A549 (cell line): ENCODE data around the gene AKR1C8. TPM values are rescaled to one million over a fixed set of nuclear protein-coding genes. Genes with fewer than 3 reads are reported as not detected.
"Not testable (repeated sequence)": the region's sequence is repeated elsewhere in the genome, so short reads cannot be mapped to it uniquely, and the experiment has no call there.

Source experiments
- ATAC-seq, 2 experiments: fragments of 200-7000 bp in 1 of 2; fragments of >200 bp in 1 of 2; cut with Nextera tagmentation in 1 of 2; cut with Tn5 transposase in 1 of 2; 3 replicates each; pipeline versions ENCODE4 v1.8.0 to v1.9.1; 2018 to 2020; ENCODE audit warnings: mild to moderate bottlenecking in 1 of 2, moderate library complexity in 1 of 2
- CTCF ChIA-PET: fragments of 300-600 bp; sonication (Branson Sonifier 250); formaldehyde crosslinking; extraction: SDS; loops from one replicate; lab custom pipeline; 2021; ENCODE audit warnings: antibody characterized with exemption, inconsistent platforms; lab: Yijun Ruan, JAX
- POLR2A ChIA-PET: fragments of 350-600 bp; formaldehyde crosslinking; extraction: SDS; loops from one replicate; lab custom pipeline; 2021; ENCODE audit warnings: antibody characterized with exemption, inconsistent platforms; lab: Yijun Ruan, JAX
- DNase-seq, 2 experiments: peaks; one replicate each; pipeline versions ENCODE4 v3.0.0 to v3.0.0-alpha.2; 2011 to 2016; ENCODE audit warnings: low read depth in 1 of 2, low spot score in 1 of 2
- FAIRE-seq: peaks from 2 replicates; lab custom pipeline; 2011; peaks lifted over from hg19 to GRCh38; lab: Jason Lieb, UNC
- H3K27ac ChIP-seq, 2 experiments: fragments of >200 bp; sonication (Bioruptor Twin); formaldehyde crosslinking; 3 replicates each; pipeline ENCODE4 v1.5.1; 2016 to 2017
- H3K4me1 ChIP-seq: fragments of >200 bp; sonication (Bioruptor Twin); formaldehyde crosslinking; 3 replicates; pipeline ENCODE4 v1.6.1; 2016
- H3K4me2 ChIP-seq: fragments of >200 bp; sonication (Bioruptor Twin); formaldehyde crosslinking; 3 replicates; pipeline ENCODE4 v1.6.1; 2016
- H3K4me3 ChIP-seq: fragments of >200 bp; sonication (Bioruptor Twin); formaldehyde crosslinking; 3 replicates; pipeline ENCODE4 v1.5.1; 2016
- H3K9me3 ChIP-seq: fragments of >200 bp; sonication (Bioruptor Twin); formaldehyde crosslinking; 3 replicates; pipeline ENCODE4 v1.6.1; 2016
- BCL3 ChIP-seq: fragments of >200 bp; sonication (Bioruptor Twin); formaldehyde crosslinking; IDR thresholded peaks from 3 replicates; pipeline ENCODE4 v1.6.1; 2016
- CBX8 ChIP-seq: fragments of 200-600 bp; sonication (generic); IDR thresholded peaks from 2 replicates; pipeline ENCODE4 v1.6.1; 2016
- CEBPB ChIP-seq, 2 experiments: fragments of >200 bp in 1 of 2; sonication (Bioruptor Twin) in 1 of 2; formaldehyde crosslinking in 1 of 2; IDR thresholded peaks; 2 replicates each; pipeline ENCODE4 v1.6.1; 2012 to 2016
- E2F6 ChIP-seq: IDR thresholded peaks from 2 replicates; pipeline ENCODE4 v1.6.1; 2012; ENCODE audit warnings: low read depth, borderline replicate concordance
- EP300 ChIP-seq, 2 experiments: fragments of >200 bp; sonication (Bioruptor Twin); formaldehyde crosslinking; IDR thresholded peaks; 2 replicates in 1 of 2; 3 replicates in 1 of 2; pipeline ENCODE4 v1.6.1; 2016 to 2017
- GATA3 ChIP-seq: IDR thresholded peaks from 2 replicates; pipeline ENCODE4 v1.6.1; 2012; ENCODE audit warnings: borderline replicate concordance
- HDAC2 ChIP-seq: fragments of 200-600 bp; sonication (generic); IDR thresholded peaks from 2 replicates; pipeline ENCODE4 v1.6.1; 2016
- HMGXB4 ChIP-seq: fragments of 250-450 bp; sonication (Bioruptor Pico); IDR thresholded peaks from 2 replicates; pipeline ENCODE4 v1.5.0; 2021; ENCODE audit warnings: mild to moderate bottlenecking, moderate library complexity, borderline replicate concordance
- MAZ ChIP-seq: fragments of 150-350 bp; IDR thresholded peaks from 2 replicates; pipeline ENCODE4 v1.6.1; 2014; ENCODE audit warnings: antibody characterized with exemption, low read depth, low read length, borderline replicate concordance
- NPAS2 ChIP-seq: fragments of 250-450 bp; sonication (Bioruptor Pico); IDR thresholded peaks from 2 replicates; pipeline ENCODE4 v1.8.0; 2022; ENCODE audit warnings: mild to moderate bottlenecking, moderate library complexity, borderline replicate concordance
- NR3C1 ChIP-seq: fragments of >200 bp; sonication (Bioruptor Twin); formaldehyde crosslinking; IDR thresholded peaks from 3 replicates; pipeline ENCODE4 v1.6.1; 2017
- RCOR1 ChIP-seq: fragments of 150-350 bp; IDR thresholded peaks from 2 replicates; pipeline ENCODE4 v1.6.1; 2014; ENCODE audit warnings: antibody characterized with exemption, low read length, low read depth
- TFCP2L1 ChIP-seq: fragments of 250-450 bp; sonication (Bioruptor Pico); IDR thresholded peaks from 2 replicates; pipeline ENCODE4 v1.5.0; 2021; ENCODE audit warnings: mild to moderate bottlenecking
- TP53 ChIP-seq: fragments of 250-450 bp; sonication (Bioruptor Pico); IDR thresholded peaks from 2 replicates; pipeline ENCODE4 v1.5.0; 2021; ENCODE audit warnings: mild to moderate bottlenecking, moderate library complexity
- ZC3H11A ChIP-seq: fragments of 450-650 bp; IDR thresholded peaks from 2 replicates; pipeline ENCODE4 v1.6.1; 2014; ENCODE audit warnings: antibody characterized with exemption, mild to moderate bottlenecking
- WGBS: methylation state at CpG from one replicate; pipeline ENCODE4 v1.1.6; 2017; ENCODE audit errors: missing lambda C conversion rate; 5-methylcytosine and 5-hydroxymethylcytosine counted together
- polyA plus RNA-seq, 4 experiments: library from polyadenylated mRNA; depleted of rRNA in 3 of 4; stranded (reverse); fragments of >200 nt; fragmentation: RNase III in 1 of 4; extraction: RNeasy Plus Mini Kit Qiagen cat#74134 plus additional on column Dnase treatment in 1 of 4; gene quantifications; 2 replicates in 3 of 4; 3 replicates in 1 of 4; pipeline ENCODE4 v1.2.3, GENCODE V29; 2011 to 2017

The AKR1C8 gene
- polyA plus RNA-seq, 2 of the 4 experiments (the other 2 are of a cell fraction): 0.10 to 0.62 TPM

DNA sequence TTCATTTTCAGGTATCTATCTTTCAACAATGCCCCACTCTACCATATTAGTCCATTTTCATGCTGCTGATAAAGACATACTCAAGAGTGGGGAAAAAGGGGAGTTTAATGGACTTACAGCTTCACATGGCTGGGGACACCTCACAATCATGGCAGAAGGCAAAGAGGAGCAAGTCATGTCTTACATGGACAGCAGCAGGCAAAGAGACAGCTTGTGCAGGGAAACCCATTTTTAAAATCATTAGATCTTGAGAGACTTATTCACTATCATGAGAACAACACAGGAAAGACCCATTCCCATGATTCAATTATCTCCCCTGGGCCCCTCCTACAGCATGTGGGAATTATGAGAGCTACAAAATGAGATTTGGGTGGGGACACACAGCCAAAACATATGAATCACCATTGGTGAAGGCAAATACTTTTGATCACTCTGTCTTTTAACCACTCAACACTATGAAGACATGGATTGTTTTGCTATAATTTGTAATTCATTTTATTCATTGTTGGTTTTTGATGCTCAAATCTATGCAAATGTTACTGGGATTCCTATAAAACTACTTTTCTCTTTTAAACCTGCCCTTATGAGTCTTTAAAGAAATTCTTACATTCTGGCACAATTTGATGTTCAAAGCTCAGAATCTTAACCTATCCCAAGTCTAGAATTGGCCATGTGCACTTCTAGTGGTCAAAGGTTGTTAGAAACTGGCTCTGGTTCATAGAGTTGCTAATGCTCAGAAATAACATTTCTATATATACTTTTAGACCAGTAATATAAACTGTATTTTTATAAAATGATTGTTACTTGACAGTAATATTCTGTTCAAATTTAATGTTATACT lies 27.0 kb upstream of the AKR1C8 start:
- no peak for TF ChIP-seq RCOR1
- no peak for TF ChIP-seq ZC3H11A
- TF ChIP-seq HMGXB4 (CRISPR knock-in tag): no peak
- TF ChIP-seq NR3C1: no peak
- TF ChIP-seq MAZ: no peak
- TF ChIP-seq HDAC2: no peak
- TF ChIP-seq GATA3: no peak
- no peak for TF ChIP-seq TFCP2L1 (CRISPR knock-in tag)
- TF ChIP-seq CBX8: no peak
- TF ChIP-seq E2F6: no peak
- no peak for TF ChIP-seq NPAS2
- no peak for TF ChIP-seq EP300 (IDR thresholded peaks at IDR 0.05)
- no peak for TF ChIP-seq BCL3
- no peak for TF ChIP-seq CEBPB (IDR thresholded peaks at IDR 0.05)
- Histone ChIP-seq H3K9me3 (peaks cover 10% of the 10 kb centered on the region), H3K4me2 (no peak overlapping the region), H3K4me1 (no peaks in the 10 kb centered on the region), H3K27ac (no peak overlapping the region), H3K4me3 (no peak overlapping the region)
- DNase-seq: peak in 1 of 2 experiments; percentile 12
- no peak for ATAC-seq
- CTCF ChIA-PET: interaction anchor here (1.5 kb wide), 1 partner anchor 48 kb away, joined by 5 read pairs; no protein-coding TSS in a partner anchor
- POLR2A ChIA-PET: no interaction called here
- FAIRE-seq: no peak

DNA sequence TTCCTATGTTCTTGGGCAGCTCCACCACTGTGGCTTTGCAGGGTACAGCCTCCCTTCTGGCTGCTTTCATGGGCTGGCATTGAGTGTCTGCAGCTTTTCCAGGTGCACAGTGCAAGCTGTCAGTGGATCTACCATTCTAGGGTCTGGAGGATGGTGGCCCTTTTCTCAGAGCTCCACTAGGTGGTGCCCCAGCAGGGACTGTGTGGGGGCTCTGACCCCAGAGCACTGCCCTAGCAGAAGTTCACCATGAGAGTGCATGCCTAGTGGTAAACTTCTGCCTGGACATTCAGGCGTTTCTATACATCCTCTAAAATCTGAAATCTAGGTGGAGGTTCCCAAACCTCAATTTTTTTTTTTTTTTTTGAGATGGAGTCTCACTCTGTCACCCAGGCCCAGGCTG lies 25.3 kb upstream of the AKR1C8 start:
- not testable (repeated sequence) for H3K9me3 ChIP-seq, H3K4me1 ChIP-seq, H3K4me2 ChIP-seq, FAIRE-seq, H3K27ac ChIP-seq, H3K4me3 ChIP-seq
- ChIA-PET CTCF (interaction anchor here (0.6 to 1.3 kb wide), 2 partner anchors 24 to 615 kb away, joined by 3 read pairs; no protein-coding TSS in a partner anchor), POLR2A (interaction anchor here (0.7 kb wide), 1 partner anchor 82 kb away, joined by 3 read pairs; no protein-coding TSS in a partner anchor)
- ATAC-seq: 0 out of 6 replicates have a peak, but pooled peaks of 1 of the 2 experiments have one; percentile 30
- peak in 1 of 2 experiments; percentile 13 for DNase-seq
- 91% methylated on average over 1 of the region's 1 CpG for WGBS

- H3K4me2 ChIP-seq, H3K4me1 ChIP-seq, H3K27ac ChIP-seq, DNase-seq, POLR2A ChIA-PET, FAIRE-seq, H3K4me3 ChIP-seq, ATAC-seq, H3K9me3 ChIP-seq: not testable (repeated sequence)
- CTCF ChIA-PET: interaction anchor here (0.6 to 1.3 kb wide), 2 partner anchors 24 to 615 kb away, joined by 3 read pairs; no protein-coding TSS in a partner anchor
- 93% methylated on average over 1 of the region's 1 CpG for WGBS
These were observed 24.8 kb upstream of the AKR1C8 start for GRCh38 chr10:5209776-5210175.

- Histone ChIP-seq H3K9me3 (peaks cover 19% of the 10 kb centered on the region), H3K4me1 (no peaks in the 10 kb centered on the region), H3K4me2 (no peak overlapping the region), H3K4me3 (no peak overlapping the region), H3K27ac (no peak overlapping the region)
- CTCF ChIA-PET: no interaction called here
- no peak for TF ChIP-seq TP53 (CRISPR knock-in tag)
- POLR2A ChIA-PET: no interaction called here
- WGBS: 76% methylated on average over 6 of the region's 6 CpGs
- FAIRE-seq (no peak), ATAC-seq (no peak), DNase-seq (no peak)
These were observed 21.8 kb upstream of the AKR1C8 start for GRCh38 chr10:5206799-5207198.
